ENCODE results near the gene IQCH.

Gene IQCH

GRCh38 chr15:67501177-67501835, 246.7 kb downstream of the IQCH start:
- DNase-seq = no peak

GRCh38 chr15:67501836-67502461, 247.4 kb downstream of the IQCH start:
- peak in 3 of 56 donors; percentile 0 to 14 (median 5) for DNase-seq

- DNase-seq = no peak
Observed at GRCh38 chr15:67504056-67504455, 249.5 kb downstream of the IQCH start.

- DNase-seq = no peak
Observed at GRCh38 chr15:67504796-67505195, 250.2 kb downstream of the IQCH start.

- DNase-seq = no peak
Observed at GRCh38 chr15:67505675-67506572, 251.3 kb downstream of the IQCH start.

- no peak for DNase-seq
Observed at GRCh38 chr15:67506775-67507747, 252.5 kb downstream of the IQCH start.

- no peak for DNase-seq
Observed at GRCh38 chr15:67508407-67508806, 253.8 kb downstream of the IQCH start.

- DNase-seq = no peak
Observed at GRCh38 chr15:67509918-67510317, 255.3 kb downstream of the IQCH start.

- no peak for DNase-seq
Observed at GRCh38 chr15:67510597-67511190, 256.1 kb downstream of the IQCH start.

GRCh38 chr15:67511606-67512005, 257.0 kb downstream of the IQCH start:
- no peak for DNase-seq

GRCh38 chr15:67512140-67512539, 257.6 kb downstream of the IQCH start:
- no peak for DNase-seq

- DNase-seq = no peak
Observed at GRCh38 chr15:67512933-67513714, 258.5 kb downstream of the IQCH start.

- DNase-seq = no peak
Observed at GRCh38 chr15:67515090-67515489, 260.5 kb downstream of the IQCH start.

- no peak for DNase-seq
Observed at GRCh38 chr15:67515557-67515956, 261.0 kb downstream of the IQCH start.

- peak in 1 of 56 donors; percentile 71 for DNase-seq
Observed at GRCh38 chr15:67520321-67521028, 265.9 kb downstream of the IQCH start.

GRCh38 chr15:67521029-67521782, 266.6 kb downstream of the IQCH start, which contains the start of gene C15orf61:
TSS of gene C15orf61 (plus strand) at chr15:67521131. CDS start at chr15:67521249, 118 bp downstream.
- DNase-seq = peak in 54 of 56 donors; percentile 35 to 86 (median 73)

GRCh38 chr15:67521783-67522568, 267.4 kb downstream of the IQCH start:
- DNase-seq = peak in 1 of 56 donors; percentile 6
